ENCODE results near the gene MAML2. TPM values are rescaled to one million over a fixed set of nuclear protein-coding genes. Genes with fewer than 3 reads are reported as not detected.

MAML2 gene
- total RNA-seq, 1 donor from 2014 or later, result 5.2 TPM

- Histone ChIP-seq H3K9ac (ENCODE audit: low read depth in 1 of 3, low read length in 3 of 3) (no peak overlapping the region), H3K4me1 (ENCODE audit: control insufficient read depth in 3 of 3, insufficient read depth in 3 of 3, low read length in 3 of 3) (peaks cover 18 to 31% (median 21%) of the 10 kb centered on the region in 3 donors), H3K36me3 (ENCODE audit: control insufficient read depth in 3 of 3, insufficient read depth in 3 of 3, low read length in 3 of 3) (no peaks in the 10 kb centered on the region), H3K27me3 (ENCODE audit: control insufficient read depth in 3 of 3, insufficient read depth in 3 of 3, low read length in 3 of 3) (no peaks in the 10 kb centered on the region), H3K9me3 (ENCODE audit: control insufficient read depth in 3 of 3, low read length in 3 of 3) (no peaks in the 10 kb centered on the region), H3K4me3 (ENCODE audit: low read length in 3 of 3) (no peak overlapping the region), H3K27ac (ENCODE audit: low read depth, low read length) (no peak overlapping the region)
Observed at GRCh38 chr11:96309643-96310017, 33.4 kb downstream of the MAML2 start.

GRCh38 chr11:96309016-96309642 is 33.9 kb downstream of the MAML2 start:
- Histone ChIP-seq H3K4me1 (ENCODE audit: control insufficient read depth in 3 of 3, insufficient read depth in 3 of 3, low read length in 3 of 3) (peaks cover 17 to 26% (median 18%) of the 10 kb centered on the region in 3 donors), H3K36me3 (ENCODE audit: control insufficient read depth in 3 of 3, insufficient read depth in 3 of 3, low read length in 3 of 3) (no peaks in the 10 kb centered on the region), H3K27ac (ENCODE audit: low read depth, low read length) (no peak overlapping the region), H3K9ac (ENCODE audit: low read depth in 1 of 3, low read length in 3 of 3) (no peak overlapping the region), H3K4me3 (ENCODE audit: low read length in 3 of 3) (no peak overlapping the region), H3K9me3 (ENCODE audit: control insufficient read depth in 3 of 3, low read length in 3 of 3) (no peaks in the 10 kb centered on the region), H3K27me3 (ENCODE audit: control insufficient read depth in 3 of 3, insufficient read depth in 3 of 3, low read length in 3 of 3) (no peaks in the 10 kb centered on the region)

GRCh38 chr11:96307776-96308140 is 35.2 kb downstream of the MAML2 start:
- peaks cover 13 to 23% (median 18%) of the 10 kb centered on the region in 3 donors for H3K4me1 ChIP-seq (ENCODE audit: control insufficient read depth in 3 of 3, insufficient read depth in 3 of 3, low read length in 3 of 3)
- H3K9ac ChIP-seq (ENCODE audit: low read depth in 1 of 3, low read length in 3 of 3), result peak overlapping the region; percentile 15 to 69 (median 25)
- no peaks in the 10 kb centered on the region for H3K36me3 ChIP-seq (ENCODE audit: control insufficient read depth in 3 of 3, insufficient read depth in 3 of 3, low read length in 3 of 3)
- H3K27ac ChIP-seq (ENCODE audit: low read depth, low read length), result peak overlapping the region; percentile 49
- H3K27me3 ChIP-seq (ENCODE audit: control insufficient read depth in 3 of 3, insufficient read depth in 3 of 3, low read length in 3 of 3), result no peaks in the 10 kb centered on the region
- peak overlapping the region; percentile 23 to 64 (median 28) for H3K4me3 ChIP-seq (ENCODE audit: low read length in 3 of 3)
- no peaks in the 10 kb centered on the region for H3K9me3 ChIP-seq (ENCODE audit: control insufficient read depth in 3 of 3, low read length in 3 of 3)

GRCh38 chr11:96306933-96307775 is 35.8 kb downstream of the MAML2 start:
- Histone ChIP-seq H3K27me3 (ENCODE audit: control insufficient read depth in 3 of 3, insufficient read depth in 3 of 3, low read length in 3 of 3) (no peaks in the 10 kb centered on the region), H3K36me3 (ENCODE audit: control insufficient read depth in 3 of 3, insufficient read depth in 3 of 3, low read length in 3 of 3) (no peaks in the 10 kb centered on the region), H3K9ac (ENCODE audit: low read depth in 1 of 3, low read length in 3 of 3) (peak overlapping the region; percentile 15 to 69 (median 25)), H3K4me3 (ENCODE audit: low read length in 3 of 3) (peak overlapping the region; percentile 23 to 64 (median 28)), H3K4me1 (ENCODE audit: control insufficient read depth in 3 of 3, insufficient read depth in 3 of 3, low read length in 3 of 3) (peaks cover 13 to 23% (median 18%) of the 10 kb centered on the region in 3 donors), H3K27ac (ENCODE audit: low read depth, low read length) (peak overlapping the region; percentile 49), H3K9me3 (ENCODE audit: control insufficient read depth in 3 of 3, low read length in 3 of 3) (no peaks in the 10 kb centered on the region)

GRCh38 chr11:96306600-96306932 is 36.4 kb downstream of the MAML2 start:
- Histone ChIP-seq H3K9me3 (ENCODE audit: control insufficient read depth in 3 of 3, low read length in 3 of 3) (no peaks in the 10 kb centered on the region), H3K27me3 (ENCODE audit: control insufficient read depth in 3 of 3, insufficient read depth in 3 of 3, low read length in 3 of 3) (no peaks in the 10 kb centered on the region), H3K4me1 (ENCODE audit: control insufficient read depth in 3 of 3, insufficient read depth in 3 of 3, low read length in 3 of 3) (peaks cover 13 to 22% (median 18%) of the 10 kb centered on the region in 3 donors), H3K27ac (ENCODE audit: low read depth, low read length) (peak overlapping the region; percentile 49), H3K4me3 (ENCODE audit: low read length in 3 of 3) (peak overlapping the region in 2 of 3 donors; percentile 28 to 64), H3K36me3 (ENCODE audit: control insufficient read depth in 3 of 3, insufficient read depth in 3 of 3, low read length in 3 of 3) (no peaks in the 10 kb centered on the region), H3K9ac (ENCODE audit: low read depth in 1 of 3, low read length in 3 of 3) (peak overlapping the region in 2 of 3 donors; percentile 17 to 38)

GRCh38 chr11:96306071-96306470 is 36.9 kb downstream of the MAML2 start:
- Histone ChIP-seq H3K9me3 (ENCODE audit: control insufficient read depth in 3 of 3, low read length in 3 of 3) (no peaks in the 10 kb centered on the region), H3K27ac (ENCODE audit: low read depth, low read length) (peak overlapping the region; percentile 49), H3K4me3 (ENCODE audit: low read length in 3 of 3) (no peak overlapping the region), H3K9ac (ENCODE audit: low read depth in 1 of 3, low read length in 3 of 3) (no peak overlapping the region), H3K4me1 (ENCODE audit: control insufficient read depth in 3 of 3, insufficient read depth in 3 of 3, low read length in 3 of 3) (peaks cover 13 to 19% (median 18%) of the 10 kb centered on the region in 3 donors), H3K27me3 (ENCODE audit: control insufficient read depth in 3 of 3, insufficient read depth in 3 of 3, low read length in 3 of 3) (no peaks in the 10 kb centered on the region), H3K36me3 (ENCODE audit: control insufficient read depth in 3 of 3, insufficient read depth in 3 of 3, low read length in 3 of 3) (no peaks in the 10 kb centered on the region)

- no peak overlapping the region for H3K4me3 ChIP-seq (ENCODE audit: low read length in 3 of 3)
- no peak overlapping the region for H3K27ac ChIP-seq (ENCODE audit: low read depth, low read length)
- H3K9ac ChIP-seq (ENCODE audit: low read depth in 1 of 3, low read length in 3 of 3), result no peak overlapping the region
- no peaks in the 10 kb centered on the region for H3K27me3 ChIP-seq (ENCODE audit: control insufficient read depth in 3 of 3, insufficient read depth in 3 of 3, low read length in 3 of 3)
- H3K9me3 ChIP-seq (ENCODE audit: control insufficient read depth in 3 of 3, low read length in 3 of 3), result no peaks in the 10 kb centered on the region
- no peaks in the 10 kb centered on the region for H3K36me3 ChIP-seq (ENCODE audit: control insufficient read depth in 3 of 3, insufficient read depth in 3 of 3, low read length in 3 of 3)
- peaks cover 13 to 22% (median 21%) of the 10 kb centered on the region in 3 donors for H3K4me1 ChIP-seq (ENCODE audit: control insufficient read depth in 3 of 3, insufficient read depth in 3 of 3, low read length in 3 of 3)
Observed at GRCh38 chr11:96303980-96304379, 39.0 kb downstream of the MAML2 start.

- Histone ChIP-seq H3K9ac (ENCODE audit: low read depth in 1 of 3, low read length in 3 of 3) (no peak overlapping the region), H3K9me3 (ENCODE audit: control insufficient read depth in 3 of 3, low read length in 3 of 3) (no peaks in the 10 kb centered on the region), H3K36me3 (ENCODE audit: control insufficient read depth in 3 of 3, insufficient read depth in 3 of 3, low read length in 3 of 3) (no peaks in the 10 kb centered on the region), H3K4me3 (ENCODE audit: low read length in 3 of 3) (no peak overlapping the region), H3K27me3 (ENCODE audit: control insufficient read depth in 3 of 3, insufficient read depth in 3 of 3, low read length in 3 of 3) (no peaks in the 10 kb centered on the region), H3K27ac (ENCODE audit: low read depth, low read length) (no peak overlapping the region), H3K4me1 (ENCODE audit: control insufficient read depth in 3 of 3, insufficient read depth in 3 of 3, low read length in 3 of 3) (peaks cover 13 to 22% (median 21%) of the 10 kb centered on the region in 3 donors)
Observed at GRCh38 chr11:96303064-96303463, 39.9 kb downstream of the MAML2 start.

- Histone ChIP-seq H3K9me3 (ENCODE audit: control insufficient read depth in 3 of 3, low read length in 3 of 3) (no peaks in the 10 kb centered on the region), H3K4me3 (ENCODE audit: low read length in 3 of 3) (no peak overlapping the region), H3K27ac (ENCODE audit: low read depth, low read length) (no peak overlapping the region), H3K9ac (ENCODE audit: low read depth in 1 of 3, low read length in 3 of 3) (no peak overlapping the region), H3K4me1 (ENCODE audit: control insufficient read depth in 3 of 3, insufficient read depth in 3 of 3, low read length in 3 of 3) (peaks cover 7 to 14% (median 11%) of the 10 kb centered on the region in 3 donors), H3K36me3 (ENCODE audit: control insufficient read depth in 3 of 3, insufficient read depth in 3 of 3, low read length in 3 of 3) (no peaks in the 10 kb centered on the region), H3K27me3 (ENCODE audit: control insufficient read depth in 3 of 3, insufficient read depth in 3 of 3, low read length in 3 of 3) (no peaks in the 10 kb centered on the region)
Observed at GRCh38 chr11:96301818-96302217, 41.2 kb downstream of the MAML2 start.
